HG03060 (cell line): ENCODE measurements around the gene TM9SF4.
"Not testable (repeated sequence)": the region's sequence is repeated elsewhere in the genome, so short reads cannot be mapped to it uniquely, and the experiment has no call there.

Experiments used
- ATAC-seq: cut with Tn5 transposase; IDR thresholded peaks from one replicate; pipeline ENCODE4 v1.9.1; 2021; ENCODE audit warnings: low read depth, moderate number of reproducible peaks; ENCODE audit not compliant: unreplicated experiment

TM9SF4 gene

GRCh38 chr20:32153771-32154170 is 44.3 kb downstream of the TM9SF4 start:
- ATAC-seq = no peak

DNA sequence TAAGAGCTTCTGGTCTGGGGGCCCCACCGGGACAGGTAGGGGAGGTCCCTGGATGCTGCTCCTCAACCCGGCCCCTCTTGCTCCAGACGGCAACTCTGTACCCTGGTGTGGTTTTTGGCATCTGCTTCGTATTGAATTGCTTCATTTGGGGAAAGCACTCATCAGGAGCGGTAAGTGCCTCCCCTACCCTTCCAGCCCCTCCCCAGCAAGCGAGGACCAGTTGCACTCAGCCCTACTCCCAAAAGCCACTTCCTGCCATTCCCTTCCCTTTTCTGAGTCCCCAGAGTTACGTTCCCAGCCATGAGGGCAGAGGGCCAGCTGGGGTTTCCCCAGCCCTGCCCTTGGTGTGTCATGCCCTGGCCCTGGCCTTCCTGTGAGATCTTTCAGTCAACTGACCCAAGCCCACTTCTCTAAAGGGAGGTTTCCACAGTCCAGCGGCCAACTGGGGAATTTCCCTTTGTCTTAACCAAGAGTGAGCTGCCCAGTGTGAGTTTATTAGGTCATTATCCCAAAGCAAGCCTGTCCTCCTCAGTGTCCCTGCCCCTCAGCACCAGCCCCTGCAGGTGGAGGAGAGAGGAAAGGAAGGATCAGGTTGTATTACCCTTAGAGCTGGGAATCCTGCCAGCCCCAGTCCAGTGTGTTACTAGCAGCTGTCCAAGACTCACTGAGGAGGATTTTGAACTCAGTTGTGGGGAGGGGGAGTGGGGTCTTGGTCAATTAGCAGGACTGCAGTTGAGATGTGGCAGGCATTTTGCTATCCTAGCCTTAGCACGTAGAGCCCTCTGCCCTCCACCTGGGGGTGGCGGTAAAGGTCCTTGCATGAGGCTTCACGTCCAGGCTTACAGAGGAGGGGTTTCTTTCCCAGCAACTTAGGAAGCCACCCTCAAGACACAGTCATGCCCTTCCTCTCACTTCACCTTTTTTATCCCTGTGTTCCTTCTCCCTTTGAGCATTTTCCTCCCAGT is 45.8 kb downstream of the TM9SF4 start:
- no peak for ATAC-seq

- ATAC-seq = no peak
Observed at GRCh38 chr20:32157611-32158010, 48.1 kb downstream of the TM9SF4 start.

DNA sequence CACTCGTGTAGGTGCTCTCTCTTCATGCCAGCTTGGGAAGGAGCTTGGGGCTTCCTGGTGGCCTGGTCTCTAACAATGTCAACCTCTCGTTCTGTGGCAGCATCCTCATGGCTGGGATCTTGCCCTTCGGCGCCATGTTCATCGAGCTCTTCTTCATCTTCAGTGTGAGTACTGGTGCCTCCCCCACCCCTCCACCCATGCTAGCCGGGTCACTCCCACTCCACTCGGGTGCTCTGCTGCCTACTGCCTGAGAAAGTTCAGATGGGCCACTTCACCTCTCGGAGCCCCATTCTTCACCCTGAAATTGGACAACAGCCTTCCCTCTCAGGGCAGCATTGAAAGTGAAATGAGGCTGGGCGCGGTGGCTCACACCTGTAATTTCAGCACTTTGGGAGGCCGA is 48.8 kb downstream of the TM9SF4 start:
- ATAC-seq = no peak

GRCh38 chr20:32158943-32159660 is 49.6 kb downstream of the TM9SF4 start:
- no peak for ATAC-seq

- no peak for ATAC-seq
Observed at GRCh38 chr20:32159766-32160221, 50.3 kb downstream of the TM9SF4 start.

DNA sequence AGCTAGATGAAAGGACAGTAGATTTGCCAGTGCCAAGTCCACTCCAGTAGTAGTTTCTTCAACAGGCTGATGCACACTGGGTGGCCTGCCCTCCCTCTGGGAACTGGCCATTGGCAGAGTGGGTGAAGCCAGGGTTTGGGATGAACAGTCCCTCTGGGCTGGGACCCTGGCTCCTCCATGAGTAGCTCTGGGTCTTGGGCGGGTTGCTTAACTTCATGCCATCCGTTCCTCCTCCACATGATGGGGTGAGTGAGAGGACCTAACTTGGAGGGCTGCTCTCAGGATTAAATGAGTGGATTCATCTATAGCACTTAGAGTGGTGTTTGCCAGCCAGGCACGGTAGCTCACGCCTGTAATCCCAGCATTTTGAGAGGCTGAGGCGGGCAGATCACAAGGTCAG is 50.8 kb downstream of the TM9SF4 start:
- no peak for ATAC-seq

DNA sequence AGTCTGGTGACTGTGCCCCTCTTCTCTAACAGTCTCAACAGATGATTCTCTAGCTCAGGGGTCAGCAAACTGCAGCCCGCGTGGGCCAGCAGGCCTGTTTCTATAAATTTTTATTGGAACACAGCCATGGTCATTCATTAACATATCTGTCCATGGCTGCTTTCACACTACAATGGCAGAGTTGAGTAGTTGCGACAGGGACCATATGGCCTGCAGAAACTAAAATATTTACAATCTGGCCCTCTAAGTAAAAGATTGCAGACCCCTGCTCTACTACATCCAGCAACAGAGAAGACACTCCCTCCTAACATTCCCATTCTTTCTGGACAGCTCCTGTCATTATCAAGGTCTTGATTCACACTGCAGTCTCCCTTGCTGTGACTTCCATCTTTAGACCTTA is 52.8 kb downstream of the TM9SF4 start:
- ATAC-seq = no peak

DNA sequence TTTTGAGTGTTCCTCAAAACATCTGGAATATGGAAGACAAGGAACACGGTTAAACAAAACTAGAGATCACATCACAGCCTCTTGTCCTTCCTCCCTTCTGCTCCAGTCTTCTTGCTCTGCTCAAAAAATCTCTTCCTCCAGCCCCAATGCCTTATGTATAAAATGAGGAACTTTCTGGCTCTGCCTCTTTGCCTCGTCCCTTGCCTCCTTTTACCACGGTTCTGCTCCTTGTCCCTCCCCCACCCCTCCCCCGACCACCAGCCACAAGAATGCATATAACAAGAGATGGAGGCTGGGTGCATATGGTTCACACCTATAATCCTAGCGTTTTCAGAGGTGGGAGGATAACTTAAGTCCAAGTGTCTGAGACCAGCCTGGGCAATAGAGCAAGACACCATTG is 54.4 kb downstream of the TM9SF4 start:
- no peak for ATAC-seq

GRCh38 chr20:32164984-32165735 is 55.6 kb downstream of the TM9SF4 start:
- ATAC-seq = no peak

- ATAC-seq = no peak
Observed at GRCh38 chr20:32165836-32166545, 56.5 kb downstream of the TM9SF4 start.

- no peak for ATAC-seq
Observed at GRCh38 chr20:32167552-32167951, 58.0 kb downstream of the TM9SF4 start.

DNA sequence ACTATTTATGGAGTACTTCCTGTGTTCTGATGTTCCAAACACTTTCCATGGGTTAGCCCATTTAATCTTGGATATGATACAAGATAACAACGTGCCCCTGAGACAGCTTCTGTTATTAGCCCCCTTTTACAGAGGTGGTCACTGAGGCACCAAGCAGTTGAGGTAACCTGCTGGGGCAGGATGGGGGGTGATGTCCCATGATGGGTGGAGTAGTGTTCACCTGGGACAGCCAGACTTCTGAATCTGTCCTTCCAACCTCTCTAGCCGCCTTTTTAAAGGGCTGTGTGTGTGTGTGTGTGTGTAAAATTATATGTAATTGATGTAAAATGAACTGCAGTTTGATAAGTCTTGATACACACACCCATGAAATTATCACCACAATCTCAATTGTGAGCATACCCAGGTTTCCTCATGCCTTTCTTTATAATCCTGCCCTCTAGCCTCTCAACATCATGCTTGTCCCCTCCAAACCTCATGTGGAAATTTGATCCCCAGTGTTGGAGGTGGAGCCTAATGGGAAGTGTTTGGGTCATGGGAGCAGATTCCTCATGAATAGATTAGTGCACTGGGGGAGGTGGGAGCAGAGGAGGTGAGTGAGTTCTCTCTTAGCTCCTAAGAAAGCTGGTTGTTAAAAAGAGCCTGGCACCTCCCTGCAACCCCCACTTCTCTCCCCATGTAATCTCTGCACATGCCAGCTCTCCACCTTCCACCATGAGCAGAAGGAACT is 58.8 kb downstream of the TM9SF4 start:
- ATAC-seq = no peak

GRCh38 chr20:32177696-32178095 is 68.2 kb downstream of the TM9SF4 start:
- not testable (repeated sequence) for ATAC-seq

DNA sequence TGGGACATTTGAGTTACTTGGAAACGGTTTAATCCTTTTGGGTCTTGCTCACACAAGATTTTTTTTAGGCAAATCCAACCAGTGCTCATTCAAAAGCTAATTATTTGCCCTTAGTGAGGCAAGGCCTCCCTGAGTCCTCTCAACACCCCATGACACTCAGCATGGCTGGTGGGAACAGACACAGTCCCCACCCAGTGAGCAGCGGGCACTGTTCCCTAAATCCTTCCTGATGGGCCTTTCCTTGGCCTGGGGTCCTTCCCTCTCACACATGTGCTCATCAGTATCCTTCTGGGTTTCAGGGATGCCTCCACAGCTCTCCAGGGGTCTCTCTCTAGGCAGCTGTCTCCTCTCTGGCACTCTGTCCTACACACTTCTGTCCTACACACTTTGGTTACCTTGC is 70.0 kb downstream of the TM9SF4 start:
- ATAC-seq = no peak

GRCh38 chr20:32179934-32180333 is 70.4 kb downstream of the TM9SF4 start:
- no peak for ATAC-seq

DNA sequence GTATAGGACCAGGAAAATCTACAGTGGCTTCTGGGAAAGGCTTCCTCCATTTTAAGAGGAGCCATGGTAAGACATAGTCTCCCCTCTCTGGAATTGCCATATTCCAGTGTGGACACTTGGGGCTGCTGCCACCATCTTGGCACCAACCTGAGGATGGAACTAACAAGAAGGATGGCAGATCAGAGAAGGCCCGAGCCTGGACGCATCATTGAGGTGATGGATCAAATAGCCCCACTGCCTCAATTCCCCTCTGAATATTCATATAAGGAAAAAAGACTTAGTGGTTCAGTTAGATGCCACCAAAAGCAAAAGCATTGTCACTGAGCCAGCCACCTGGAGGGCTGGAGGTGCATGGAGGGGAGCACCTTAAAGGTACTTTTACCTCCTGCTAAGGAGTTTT is 72.1 kb downstream of the TM9SF4 start:
- no peak for ATAC-seq

DNA sequence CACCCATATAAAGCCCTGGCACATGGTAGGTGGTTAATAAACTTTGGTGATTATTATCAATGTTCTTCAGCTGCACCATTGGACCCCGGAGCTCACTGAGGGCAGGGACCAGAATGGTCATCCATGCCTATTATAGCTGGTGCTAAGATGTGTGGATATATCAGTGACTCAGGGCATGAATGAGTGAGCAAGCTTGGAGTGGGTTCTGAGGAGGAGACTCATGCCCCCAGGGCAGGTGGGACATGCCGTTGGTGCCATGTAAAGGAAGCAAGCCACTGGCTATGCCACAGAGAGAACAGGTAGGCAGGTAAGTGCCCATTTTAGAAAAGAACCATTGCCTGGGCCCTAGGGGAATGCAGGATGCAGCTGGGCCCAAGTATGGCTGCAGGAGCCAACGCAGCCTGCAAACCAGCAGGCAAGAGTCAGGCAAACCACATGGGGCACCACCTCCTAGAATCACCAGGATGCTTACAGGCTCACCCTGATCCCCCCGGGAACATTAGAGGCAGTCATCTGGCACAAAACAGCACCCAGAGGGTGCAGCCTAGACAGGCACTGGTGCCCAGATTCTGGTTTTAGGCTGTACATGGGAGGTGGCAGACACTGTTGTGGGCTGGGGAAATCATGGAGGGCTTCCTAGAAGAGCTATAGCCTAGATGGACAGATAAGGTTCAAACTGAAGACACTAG is 74.6 kb downstream of the TM9SF4 start:
- no peak for ATAC-seq

- no peak for ATAC-seq
Observed at GRCh38 chr20:32184961-32185603, 75.6 kb downstream of the TM9SF4 start.
